ENCODE results near the gene CUL2.
"Not testable (repeated sequence)": the region's sequence is repeated elsewhere in the genome, so short reads cannot be mapped to it uniquely, and the experiment has no call there.

DNA sequence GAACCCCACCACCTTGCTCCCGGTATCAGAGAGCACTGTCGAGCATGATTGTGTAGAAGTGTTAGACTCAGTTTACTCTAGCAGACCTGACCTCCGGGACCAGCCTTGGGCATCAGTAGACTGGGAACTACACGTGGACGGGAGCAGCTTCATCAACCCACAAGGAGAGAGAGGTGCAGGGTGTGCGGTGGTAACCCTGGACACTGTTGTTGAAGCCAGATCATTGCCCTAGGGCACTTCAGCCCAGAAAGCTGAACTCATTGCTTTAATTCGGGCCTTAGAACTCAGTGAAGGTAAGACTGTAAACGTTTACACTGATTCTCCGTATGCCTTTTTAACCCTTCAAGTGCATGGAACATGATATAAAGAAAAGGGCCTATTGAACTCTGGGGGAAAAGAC is 117.0 kb downstream of the CUL2 start:
- TF ChIP-seq CTCF (IDR thresholded peaks at IDR 0.05); REST (IDR thresholded peaks at IDR 0.05; ENCODE audit: insufficient read depth in 1 of 2, low read depth in 2 of 2, low read length in 1 of 2); TCF7L2 (IDR thresholded peaks at IDR 0.05; ENCODE audit: low read depth, low read length); SIN3A (IDR thresholded peaks at IDR 0.05; ENCODE audit: borderline replicate concordance, insufficient read depth, low read depth, low read length); POLR2AphosphoS5 (IDR thresholded peaks at IDR 0.05; ENCODE audit: low read depth, low read length): not testable (repeated sequence)
